NCI-H748 treated with DMSO at 0.1 percent for 48 hours (cell line): ENCODE data around the gene SYNDIG1.

Experiments
- DNase-seq: peaks from one replicate; lab custom pipeline; 2025; lab: John Stamatoyannopoulos, UW

SYNDIG1 gene

DNA sequence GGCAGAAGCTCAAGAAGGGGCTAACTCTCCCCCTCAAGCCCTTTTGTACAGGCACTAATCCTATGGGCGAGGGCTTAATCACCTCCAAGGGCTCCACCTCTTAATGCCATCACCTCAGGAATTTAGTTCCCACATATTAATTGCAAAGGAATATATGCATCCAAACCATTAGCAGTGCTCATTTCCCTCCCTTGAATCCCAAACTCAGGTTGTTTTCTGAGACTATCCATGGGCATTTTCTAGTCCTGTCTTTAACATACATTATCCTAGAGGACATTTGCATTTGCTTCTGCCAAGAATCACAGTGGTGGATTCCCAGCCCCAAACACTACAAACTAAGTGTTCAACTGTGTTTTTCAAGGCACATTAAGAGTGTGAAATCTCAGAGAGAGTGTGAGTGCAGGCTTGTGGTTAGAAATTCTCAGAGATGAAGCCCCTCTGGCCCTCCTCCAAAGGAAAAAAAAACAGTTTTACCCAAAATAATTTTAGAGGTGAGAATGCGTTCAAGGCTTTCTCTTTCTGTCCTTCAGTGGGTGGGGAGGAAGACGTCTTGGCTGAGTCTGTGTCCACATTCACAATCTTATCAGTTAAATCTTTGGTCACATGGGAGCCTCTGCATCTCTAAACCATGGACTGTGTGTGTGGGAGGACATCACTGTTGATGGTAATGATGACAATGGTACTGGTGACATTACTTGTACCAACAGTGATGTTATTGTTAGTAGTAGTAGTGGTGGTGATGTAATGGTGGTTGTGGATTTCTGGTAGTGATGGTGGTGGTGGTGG, 59.3 kb downstream of the SYNDIG1 start:
- DNase-seq = no peak

DNA sequence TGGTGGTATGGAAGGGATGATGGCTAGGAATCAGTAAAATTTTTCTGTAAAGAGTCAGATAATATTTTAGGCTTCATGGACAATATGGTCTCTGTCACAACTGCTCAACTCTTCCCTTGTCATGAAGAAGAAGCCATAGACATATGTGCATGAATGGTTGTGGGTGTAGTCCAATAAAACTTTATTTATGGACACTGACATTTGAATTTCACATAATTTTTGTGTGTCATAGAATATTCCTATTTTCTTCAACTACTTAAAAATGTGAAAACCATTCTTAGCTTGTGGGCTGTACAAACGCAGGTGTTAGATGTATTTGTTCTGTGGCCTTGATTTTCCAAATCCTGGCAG, 59.9 kb downstream of the SYNDIG1 start:
- no peak for DNase-seq

DNA sequence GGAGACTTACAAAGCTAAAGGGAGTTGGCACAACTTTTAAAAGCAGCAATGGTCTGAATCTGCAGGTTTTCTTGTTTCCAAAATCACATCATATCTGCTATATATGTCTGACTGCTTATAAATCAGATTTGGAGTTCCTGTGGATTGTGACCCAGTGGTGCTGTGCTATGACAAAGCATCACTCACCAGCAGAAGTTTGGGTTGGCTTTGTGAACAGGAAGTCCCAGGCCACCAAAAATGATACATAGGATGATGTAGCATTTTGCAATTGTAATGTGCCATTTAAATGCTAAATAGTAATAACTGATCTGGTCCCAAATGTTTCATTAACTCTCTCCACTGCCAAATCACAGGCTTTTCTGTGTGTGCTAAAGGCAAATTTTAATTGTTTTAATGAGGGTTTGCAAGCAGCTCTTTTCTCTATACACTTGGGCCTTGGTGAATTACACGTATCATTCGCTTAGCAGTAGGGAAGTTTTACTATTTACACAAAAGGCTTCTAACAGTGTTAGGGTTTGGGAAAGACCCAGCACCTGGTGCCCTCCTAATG, 60.8 kb downstream of the SYNDIG1 start:
- peak; percentile 20 for DNase-seq

DNA sequence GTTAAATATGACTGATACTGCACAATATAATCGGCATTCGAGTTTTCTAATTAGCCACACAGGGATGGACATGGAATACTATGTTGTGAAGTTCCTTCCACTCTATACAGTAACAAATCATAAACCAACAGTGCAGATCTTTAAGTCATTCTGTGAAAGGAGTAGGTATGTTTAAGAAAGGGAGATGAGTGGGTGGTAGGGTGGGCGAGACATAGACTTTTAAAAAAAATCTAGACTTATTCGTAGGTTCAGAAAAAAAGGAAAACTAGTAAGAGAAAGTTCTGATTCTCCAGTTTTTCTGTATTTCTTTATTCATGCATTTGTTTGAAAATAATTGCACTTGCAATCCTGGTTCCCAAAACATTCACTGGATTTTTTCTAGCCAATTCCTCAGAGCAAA, 61.8 kb downstream of the SYNDIG1 start:
- no peak for DNase-seq

DNA sequence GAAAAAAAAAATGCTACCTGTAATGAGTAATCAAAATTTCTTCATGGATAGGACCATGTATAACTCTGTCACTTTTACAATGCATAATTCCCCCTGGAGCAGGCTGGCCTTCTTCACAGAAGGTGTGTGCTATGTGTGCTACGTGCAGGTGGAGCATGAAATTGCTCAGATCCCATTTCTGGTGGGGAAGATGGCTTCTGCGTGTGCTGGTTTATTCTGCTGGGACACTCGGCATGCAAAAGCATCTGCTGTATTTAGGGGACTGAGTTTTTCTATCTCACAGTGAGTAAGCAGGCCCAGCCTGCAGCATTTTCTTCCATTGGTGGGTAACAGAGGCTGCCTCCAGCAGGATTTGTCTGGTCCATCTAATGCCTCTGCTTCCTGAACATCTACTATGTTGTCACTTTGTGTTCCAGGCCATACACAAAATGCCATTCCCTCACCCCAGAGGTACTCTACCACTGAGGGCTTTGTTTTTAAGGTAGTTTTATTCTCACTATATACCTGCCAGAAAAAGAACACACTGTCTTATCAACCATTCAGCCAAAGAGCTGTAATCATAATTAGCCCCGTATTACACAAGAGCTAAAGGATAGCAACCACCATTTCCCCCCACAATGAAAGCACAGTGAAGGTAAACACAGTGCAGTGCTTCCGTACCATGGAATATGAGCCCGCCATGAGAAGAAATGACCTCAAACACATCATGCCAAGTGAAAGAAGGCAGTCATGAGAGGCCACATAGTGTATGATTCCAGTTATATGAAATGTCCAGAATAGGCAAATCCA, 62.4 kb downstream of the SYNDIG1 start:
- no peak for DNase-seq

DNA sequence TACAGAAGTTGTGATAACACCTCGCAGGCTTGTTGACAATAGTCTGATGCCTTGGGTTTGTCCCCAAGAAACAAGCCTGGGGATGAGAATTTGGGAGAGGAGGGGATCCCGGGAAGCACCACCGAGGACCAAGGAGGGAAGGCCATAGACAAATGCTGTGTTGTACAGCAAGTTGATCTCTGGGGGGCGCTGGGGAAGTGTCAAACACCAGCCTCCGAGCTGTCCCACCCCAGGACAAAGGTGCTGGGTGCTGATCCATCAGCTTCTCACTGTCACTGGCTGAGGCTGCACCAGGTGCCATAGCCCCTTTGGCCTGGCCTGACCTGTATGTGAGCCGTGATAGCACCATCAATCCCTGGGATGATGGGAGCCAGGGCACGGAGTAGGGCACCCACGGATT, 64.0 kb downstream of the SYNDIG1 start:
- no peak for DNase-seq

DNA sequence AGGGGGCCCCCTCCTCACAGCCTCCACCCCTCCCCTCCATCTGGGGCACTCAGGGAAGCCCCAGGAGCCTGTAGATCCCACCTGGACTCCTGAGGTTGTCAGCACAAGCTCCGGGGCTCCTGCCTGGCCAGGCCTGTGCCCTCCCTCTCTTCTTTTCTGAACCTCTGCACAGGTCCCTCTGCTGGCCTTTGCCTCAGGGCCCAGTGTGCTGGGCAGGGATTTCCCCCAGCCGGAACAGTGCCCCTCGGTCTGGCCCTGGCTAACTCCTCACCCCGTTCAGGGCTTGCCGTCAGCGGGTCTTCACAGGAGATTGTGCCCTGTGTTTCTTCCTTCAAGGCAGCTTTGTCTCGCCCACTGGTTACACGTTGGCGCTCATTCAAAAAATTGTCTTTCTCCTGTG, 64.9 kb downstream of the SYNDIG1 start:
- DNase-seq = no peak

DNA sequence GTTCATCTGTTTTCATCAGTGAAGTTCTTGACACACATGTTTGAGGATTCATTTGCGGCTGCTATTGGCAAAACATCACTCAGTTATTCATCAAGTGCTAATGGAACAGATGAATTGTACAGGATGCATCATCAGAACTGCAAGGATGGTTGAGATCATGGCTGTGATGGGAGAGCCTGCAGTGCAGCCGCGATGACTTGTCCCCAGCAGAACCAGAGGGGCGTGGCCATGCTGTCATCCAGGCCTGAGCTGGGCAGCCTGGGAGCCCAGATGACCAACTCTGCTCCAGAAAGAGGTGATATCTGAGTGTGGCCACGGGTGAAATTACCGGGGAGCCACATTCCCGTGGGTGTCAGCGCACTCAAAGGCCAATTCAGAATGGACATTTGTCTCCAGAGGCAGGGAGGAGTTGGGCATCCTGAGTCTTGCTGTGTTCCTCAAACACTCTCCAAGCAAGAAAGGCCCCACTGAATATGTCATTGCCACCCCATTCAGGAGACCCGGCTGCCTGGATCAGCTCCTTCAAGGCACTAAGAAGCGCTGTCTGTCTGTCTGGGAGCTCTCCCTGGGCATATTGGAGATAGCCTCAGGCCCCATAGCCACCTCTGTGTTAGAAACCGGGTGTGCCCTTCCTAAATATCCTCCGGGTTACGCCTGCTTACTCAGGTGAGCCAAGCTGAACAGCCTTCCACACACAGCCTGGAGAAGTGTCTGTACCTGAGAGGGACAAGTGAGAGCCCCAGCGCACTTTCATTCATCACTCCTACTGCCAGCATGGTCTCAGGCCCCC, 66.7 kb downstream of the SYNDIG1 start:
- no peak for DNase-seq

DNA sequence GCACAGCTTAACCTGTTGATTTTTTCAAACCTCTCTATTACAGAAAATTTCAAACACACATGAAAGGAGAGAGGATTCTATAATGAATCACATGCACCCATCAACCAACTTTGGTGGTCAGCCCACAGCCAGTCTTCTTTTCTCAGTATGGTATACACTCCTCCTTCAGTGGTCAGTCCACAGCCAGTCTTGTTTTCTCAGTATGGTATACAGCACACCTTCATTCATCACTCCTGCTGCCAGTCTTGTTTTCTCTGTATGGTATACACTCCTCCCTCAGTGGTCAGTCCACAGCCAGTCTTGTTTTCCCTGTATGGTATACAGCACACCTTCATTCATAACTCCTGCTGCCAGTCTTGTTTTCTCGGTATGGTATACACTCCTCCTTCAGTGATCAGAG, 67.8 kb downstream of the SYNDIG1 start:
- DNase-seq = no peak

DNA sequence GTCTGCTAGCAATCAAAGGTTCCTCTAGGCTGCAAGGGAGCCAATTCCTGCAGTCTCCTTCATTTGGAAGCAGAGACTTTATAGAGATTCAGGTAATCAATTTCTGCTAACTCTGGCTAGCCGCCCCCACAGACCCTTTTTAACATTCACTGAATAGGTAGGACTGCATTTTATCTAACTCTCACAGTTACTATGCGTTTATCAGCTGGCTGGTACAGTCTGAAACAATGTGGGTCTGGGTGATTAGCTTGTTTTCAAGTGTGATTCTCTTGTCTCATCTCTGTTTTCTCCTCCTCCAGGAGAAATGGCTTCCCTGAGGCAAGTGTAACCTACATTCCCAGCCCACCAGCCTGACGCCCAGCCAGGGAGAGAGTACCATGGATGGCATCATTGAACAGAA, 73.3 kb downstream of the SYNDIG1 start:
- DNase-seq = no peak

DNA sequence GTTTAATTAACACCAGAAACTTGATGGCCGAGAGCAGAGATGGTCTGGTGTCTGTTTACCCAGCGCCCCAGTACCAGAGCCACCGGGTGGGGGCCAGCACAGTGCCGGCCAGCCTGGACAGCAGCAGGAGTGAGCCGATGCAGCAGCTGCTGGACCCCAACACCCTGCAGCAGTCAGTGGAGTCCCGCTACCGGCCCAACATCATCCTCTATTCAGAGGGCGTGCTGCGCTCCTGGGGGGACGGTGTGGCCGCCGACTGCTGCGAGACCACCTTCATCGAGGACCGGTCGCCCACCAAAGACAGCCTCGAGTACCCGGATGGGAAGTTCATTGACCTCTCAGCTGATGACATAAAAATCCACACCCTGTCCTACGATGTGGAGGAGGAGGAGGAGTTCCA, 73.7 kb downstream of the SYNDIG1 start:
- no peak for DNase-seq

DNA sequence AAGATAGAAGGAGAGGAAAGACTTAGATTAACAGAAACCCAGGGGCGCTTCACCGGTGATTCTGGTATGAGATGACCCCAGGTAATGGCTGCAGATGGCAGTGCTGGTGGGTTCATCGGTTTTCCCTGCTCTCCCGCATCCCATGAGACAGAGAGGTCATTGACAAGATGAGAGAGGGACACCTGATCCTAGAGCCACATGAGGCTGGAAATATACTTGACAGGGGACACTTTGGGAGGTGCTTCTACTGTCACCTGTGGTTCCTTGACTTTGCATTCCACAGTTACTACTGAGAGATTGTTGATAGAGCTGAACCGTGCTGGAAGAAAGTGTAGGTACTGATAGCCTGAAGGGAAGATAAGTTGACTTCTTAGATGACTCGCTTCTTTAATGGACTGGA, 74.3 kb downstream of the SYNDIG1 start:
- DNase-seq = no peak

DNA sequence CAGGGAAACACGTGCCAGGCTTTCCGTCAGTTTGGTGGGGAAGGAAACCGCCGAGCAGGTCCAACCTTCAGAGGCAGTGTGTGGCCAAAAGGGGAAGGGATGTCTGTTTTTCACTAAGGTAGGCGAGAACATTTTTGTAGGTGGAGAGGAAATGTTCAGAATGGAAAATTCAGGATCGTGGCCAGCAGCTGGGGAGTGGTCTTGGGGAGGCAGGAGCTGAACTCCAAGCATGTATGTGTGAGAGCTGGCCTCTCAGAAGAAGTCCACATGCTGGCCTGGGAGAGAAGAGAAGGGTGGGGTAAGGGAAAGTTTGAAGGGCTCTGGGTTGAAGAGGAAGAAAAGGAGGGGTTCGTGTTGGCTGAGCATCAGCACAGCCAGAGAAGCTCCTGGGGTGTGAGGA, 74.9 kb downstream of the SYNDIG1 start:
- DNase-seq = no peak

DNA sequence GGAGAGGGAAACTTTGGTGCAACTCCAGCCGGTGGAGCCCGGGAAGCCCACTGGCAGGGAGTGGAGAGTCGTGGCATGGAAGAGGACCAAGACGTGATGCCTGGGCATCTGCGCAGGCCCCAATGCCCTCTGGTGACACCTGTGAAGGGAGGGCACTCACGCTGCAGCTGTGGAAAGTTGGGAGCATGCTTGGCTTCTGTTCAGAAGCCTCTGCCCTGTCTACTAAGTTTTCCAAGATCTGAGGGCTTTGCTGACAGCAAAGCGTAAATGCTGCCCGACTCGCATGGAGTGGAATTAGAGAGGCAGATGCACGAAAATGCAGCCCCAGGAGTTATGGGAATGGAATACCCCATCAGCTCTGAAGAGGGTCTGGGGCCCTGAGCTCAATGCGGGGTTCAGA, 75.7 kb downstream of the SYNDIG1 start:
- DNase-seq = no peak

DNA sequence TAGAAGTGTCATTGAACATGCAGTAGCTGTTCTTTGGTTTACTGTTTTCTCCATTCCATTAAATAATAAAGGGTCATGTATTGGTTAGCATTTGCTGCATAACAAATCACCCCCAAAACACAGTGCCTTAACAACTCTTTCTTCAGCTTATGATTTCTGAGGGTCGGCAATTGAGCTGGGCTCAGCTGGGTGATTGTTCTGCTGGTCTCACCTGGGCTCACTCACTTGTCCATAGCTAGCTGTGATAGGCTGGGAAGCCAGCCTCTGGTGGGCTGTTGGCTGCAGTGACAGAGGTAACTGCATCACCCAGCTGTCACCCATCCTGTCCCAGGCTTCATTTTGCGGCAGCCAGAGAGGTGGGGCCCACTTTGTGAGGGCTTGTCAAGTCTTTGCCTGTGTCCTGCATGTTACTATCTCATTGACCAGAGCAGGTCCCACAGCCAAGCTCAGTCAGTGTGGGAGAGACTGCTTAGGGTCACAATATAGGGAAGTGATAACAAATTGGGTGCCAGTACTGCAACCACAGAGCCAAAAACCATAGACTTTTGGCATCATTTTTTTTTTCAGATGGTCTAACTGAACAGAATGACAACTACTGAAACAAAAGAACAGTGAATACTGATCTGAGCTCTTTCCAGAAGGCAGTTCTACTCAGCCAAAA, 76.9 kb downstream of the SYNDIG1 start:
- DNase-seq = no peak

DNA sequence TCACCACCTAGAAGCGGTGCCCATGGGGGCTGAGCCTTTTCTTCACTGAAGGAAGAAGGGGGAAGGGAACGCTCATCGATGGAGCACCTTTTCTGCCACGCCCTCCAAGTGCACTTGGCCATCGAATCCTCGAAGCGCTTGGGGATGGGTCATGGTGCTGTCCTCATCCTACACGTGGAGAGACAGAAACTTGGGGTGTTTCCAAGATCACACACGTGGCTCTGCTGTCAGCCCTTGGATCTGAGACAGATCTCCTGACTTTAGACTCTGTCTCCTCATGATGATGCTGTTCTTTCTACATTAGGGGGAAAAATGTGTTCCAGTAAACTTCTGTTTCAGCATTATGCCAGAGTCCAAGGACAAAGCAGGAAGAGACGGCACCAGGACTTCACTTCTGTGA, 78.5 kb downstream of the SYNDIG1 start:
- no peak for DNase-seq

DNA sequence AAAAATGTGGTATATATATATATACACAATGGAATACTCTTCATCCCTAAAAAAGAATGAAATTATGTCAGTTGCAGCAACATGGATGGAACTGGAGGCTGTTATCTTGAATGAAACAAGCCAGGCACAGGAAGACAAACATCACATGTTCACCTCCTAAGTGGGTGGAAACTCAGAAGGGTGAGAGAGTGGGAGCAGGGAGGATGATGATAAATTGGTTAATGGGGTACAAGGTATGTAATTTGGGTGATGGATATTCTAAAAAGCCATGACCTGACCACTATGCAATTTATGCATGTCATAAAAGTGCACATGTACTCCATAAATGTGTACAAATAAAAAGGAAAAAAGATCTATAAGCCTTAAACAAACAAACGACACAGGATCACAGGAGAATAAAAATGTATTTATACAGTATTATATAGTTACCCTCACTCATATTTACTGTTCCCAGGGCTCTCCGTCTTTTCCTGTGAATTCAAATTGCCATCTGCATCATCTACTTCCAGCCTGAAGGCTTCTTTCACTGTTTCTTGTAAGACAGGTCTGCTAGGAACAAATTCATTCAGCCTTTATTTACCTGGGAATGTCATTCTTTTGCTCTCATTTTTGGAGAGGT, 89.8 kb downstream of the SYNDIG1 start:
- DNase-seq = no peak

DNA sequence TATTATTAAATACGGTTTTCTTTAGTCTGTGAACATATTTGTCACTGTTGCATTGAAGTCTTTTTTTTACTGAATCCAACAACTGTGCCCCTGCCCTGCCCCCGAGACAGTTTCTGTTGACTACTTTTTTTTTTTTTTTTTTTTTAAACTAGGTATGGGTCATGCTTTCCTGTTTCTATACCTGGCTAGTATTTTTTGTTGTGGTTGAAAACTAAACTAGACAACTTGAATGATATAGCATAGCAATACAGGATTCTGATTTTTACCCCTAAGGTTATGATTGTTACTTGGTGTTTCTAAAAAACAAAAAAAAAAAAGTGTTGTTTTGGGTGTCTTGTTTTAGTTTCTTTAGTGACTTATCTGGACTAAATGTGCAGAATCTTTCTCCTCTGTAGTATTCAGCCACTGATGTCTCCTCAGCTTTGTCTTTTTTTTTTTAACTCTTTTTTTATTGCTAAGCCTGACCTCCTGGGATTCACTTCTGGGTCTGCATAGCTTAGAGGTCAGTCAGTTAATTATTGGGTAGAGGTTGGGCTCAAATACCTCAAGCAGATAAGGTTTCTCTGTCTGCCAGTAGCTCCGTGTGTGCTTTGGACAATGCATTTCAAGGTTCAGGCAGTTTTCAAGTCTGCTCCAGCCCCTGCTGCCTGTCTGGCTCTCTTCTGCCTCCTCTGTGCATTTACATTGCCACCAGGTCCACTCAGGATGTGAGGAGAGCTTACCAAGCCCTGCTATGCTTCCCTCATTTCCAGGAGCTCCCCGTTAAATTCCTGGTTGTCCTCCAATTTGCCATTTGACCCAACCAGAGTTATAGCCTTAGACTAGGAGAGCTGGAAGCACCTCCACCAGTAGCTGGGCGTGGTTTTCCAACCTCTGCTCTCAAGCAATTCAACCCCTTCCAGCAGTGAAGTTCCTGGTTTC, 91.4 kb downstream of the SYNDIG1 start:
- DNase-seq = no peak

DNA sequence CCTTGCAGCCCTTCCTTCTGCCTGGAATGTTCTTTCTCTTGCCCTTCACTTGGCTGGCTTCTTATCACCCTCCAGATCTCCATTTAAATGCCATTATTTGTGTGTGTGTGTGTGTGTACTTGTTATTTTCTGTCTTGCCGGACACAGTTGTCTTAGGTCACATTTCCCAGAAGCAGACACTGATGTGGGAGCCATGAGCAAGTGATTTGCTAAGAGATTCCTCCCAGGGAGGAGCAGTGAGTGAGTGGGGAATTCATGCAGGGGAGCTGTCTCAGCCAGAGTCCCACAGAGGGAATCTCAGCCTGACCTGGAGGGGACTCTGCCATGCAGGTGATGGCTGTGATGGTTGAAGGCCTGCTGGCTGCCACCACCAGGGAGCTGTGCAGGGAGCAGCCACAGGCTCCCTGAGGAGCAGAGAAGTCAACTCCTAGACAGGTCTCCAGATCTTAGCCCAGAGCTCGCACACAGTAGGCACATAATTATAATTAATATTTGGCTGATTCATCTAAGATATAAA, 96.5 kb downstream of the SYNDIG1 start:
- no peak for DNase-seq

DNA sequence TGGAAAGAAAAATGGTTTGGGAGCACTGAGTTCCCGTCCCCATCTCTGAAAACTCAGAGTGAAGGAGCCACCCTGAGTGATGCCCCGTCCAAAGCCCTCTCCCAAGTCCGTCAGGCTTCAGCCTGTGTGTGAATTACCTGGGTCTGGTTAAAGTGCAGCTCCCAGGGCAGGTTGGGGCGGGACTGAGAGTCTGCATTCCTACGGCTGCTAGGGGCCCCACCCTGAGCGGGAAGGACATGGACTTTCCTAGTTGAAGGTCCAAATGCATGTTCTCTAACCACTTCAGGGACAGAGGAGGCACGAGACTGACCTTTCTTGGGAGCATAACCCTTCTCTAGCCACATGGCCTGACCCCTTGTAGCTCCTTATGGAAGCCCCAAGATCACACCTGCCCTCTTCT, 97.2 kb downstream of the SYNDIG1 start:
- no peak for DNase-seq
